NCI-H2227 treated with DMSO at 0.1 percent for 48 hours (cell line): Measurements from ENCODE around the gene CFL1.

ENCODE experiments used
- DNase-seq: peaks from one replicate; lab custom pipeline; 2025; lab: John Stamatoyannopoulos, UW

CFL1 gene

DNA sequence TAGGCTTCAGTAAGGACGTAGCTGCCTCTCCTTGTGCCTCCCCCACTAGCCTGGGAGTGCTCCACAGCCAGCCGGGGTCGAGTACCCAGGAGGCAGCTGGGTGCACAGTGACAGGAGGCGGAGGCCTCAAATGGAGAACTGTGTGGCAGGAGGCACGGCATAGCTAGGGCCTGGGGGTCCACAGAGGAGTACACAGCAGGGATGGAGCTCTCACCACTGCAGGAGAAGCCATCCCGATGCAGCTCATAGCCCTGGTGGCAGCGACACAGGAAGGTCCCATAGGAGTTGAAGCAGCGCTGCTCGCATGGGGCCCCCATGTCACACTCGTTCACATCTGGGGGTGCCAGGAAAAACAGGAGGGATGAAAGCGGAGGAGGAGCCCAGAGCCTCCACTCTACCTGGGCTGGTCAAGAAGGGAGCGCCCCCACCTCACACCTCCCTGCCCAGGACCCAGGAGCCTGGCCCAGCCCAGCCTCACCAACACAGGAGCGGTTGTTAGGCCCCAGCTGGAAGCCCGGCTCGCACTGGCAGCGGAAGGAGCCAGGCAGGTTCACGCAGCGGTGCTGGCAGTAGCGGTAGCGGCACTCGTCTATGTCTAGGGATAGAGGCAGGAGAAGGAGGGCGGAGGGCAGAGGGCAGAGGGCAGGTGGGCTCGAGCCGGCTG lies 11.8 kb upstream of the CFL1 start:
- no peak for DNase-seq

DNA sequence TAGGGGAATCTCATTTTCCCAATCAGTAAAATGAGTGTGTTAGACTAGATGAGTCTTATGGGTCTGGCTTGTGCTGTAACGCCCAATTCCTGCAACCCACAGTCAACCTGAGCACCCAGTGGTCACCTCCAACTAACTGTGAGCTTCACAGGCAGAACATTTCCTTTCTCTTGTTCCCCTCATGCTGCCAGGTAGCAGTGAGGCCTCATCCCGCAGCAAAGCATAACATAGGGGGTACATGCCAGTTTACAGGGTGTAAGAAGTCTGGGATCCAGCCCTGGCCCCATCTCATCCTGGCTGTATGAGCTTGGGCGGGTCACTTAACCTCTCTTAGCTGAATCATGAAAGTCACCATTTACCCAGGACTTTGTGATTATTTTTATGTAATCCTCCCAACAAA lies 10.9 kb upstream of the CFL1 start:
- DNase-seq: no peak

DNA sequence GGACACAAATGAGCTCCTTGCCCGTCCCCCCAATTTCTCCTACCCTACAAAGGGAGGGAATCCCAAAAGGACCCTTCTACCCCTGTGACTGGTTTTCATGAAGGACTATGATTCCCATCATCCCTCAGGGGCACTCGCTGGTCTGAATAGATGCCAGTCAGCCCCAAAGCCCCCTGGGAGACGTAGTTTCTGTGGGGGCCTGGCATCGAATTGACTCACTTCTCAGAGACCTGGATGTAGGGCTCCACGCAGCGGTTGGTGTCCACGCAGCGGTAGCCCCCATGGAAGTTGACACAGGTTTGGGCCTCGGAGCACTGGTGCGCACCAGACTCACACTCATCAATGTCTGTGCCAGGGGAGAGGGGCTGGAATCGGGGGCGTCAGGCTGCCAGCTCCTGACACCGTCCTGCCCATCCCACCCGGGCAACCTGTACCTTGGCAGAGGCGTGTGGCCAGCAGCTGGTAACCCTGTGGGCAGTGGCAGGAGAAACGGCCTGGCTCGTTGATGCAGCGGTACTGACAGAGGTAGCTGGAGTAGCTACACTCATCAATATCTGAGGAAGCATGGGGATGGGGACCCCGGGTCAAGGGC lies 10.2 kb upstream of the CFL1 start:
- no peak for DNase-seq

DNA sequence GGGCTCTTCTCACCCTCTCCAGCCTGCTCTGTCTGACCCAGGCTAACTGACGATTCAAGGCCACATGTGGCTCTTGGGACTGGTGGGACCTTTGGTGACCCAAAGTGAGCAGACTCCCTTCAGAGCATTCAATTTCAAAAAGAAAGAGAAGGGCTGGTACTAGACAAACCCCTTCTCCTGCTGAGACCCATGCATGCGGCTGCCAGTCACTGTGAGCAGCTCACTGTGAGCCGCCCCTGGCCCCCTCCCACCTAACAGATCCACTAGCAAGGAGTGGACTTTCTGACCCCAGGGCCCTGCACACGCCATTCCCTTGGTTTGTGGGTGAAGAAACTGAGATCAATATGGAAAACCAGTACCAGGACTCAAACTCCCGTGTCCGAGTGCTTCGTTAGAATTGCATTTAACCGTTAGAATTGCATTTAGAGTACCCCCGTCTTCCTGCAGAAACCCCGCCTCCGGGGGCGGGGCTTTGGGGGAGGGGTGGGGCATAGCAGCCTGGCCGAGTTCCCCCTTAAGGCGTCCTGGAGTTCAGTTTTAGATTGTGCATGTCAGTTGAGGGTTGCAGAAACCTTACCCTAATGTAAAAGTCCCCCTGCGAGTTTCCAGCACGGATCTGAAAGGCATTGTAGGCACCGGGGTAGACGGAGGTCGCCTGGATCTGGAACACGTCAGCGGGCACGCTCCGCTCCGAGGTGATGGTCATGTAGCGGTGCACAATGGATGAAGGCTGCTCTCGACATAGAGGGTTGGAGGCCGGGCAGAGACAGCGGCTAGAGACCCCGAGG lies 9.5 kb upstream of the CFL1 start:
- no peak for DNase-seq

DNA sequence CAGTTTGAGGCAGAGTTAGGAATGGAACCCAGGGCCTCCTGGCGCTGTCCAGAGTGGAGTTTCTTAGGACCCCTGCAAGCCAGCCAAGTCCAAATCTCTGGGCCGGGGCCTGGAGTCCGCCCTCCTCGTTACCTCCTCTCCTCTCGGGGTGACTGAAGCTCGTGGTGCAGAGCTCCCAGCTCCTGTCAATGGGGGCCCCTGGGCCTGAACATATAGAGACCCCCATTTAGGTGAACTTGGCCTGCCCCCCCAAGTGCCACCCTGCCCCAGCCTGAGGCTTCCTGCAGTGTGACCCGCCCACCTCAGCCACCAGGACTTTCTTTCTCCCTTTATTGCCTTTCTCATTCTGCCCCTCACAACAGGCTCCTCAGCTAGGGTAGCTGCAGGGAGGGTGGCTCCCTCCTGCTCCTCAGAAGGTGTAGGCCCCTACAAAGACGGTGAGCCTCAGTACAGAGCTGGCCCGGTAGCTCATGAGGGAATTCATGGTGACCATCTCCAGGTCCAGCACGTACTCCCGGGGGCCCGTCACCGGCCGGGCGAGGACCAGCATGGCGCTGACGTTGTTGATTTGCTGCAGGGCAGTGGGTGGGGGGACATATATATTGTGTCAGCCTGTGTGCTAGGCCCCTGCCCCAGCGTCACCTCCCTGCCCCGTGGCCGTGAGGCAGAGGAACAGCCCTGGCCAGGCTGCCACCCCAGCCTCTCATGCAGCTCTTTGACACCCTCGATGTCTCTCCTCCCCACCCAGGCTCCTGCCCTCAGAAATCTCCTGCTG lies 8.7 kb upstream of the CFL1 start:
- DNase-seq: no peak

DNA sequence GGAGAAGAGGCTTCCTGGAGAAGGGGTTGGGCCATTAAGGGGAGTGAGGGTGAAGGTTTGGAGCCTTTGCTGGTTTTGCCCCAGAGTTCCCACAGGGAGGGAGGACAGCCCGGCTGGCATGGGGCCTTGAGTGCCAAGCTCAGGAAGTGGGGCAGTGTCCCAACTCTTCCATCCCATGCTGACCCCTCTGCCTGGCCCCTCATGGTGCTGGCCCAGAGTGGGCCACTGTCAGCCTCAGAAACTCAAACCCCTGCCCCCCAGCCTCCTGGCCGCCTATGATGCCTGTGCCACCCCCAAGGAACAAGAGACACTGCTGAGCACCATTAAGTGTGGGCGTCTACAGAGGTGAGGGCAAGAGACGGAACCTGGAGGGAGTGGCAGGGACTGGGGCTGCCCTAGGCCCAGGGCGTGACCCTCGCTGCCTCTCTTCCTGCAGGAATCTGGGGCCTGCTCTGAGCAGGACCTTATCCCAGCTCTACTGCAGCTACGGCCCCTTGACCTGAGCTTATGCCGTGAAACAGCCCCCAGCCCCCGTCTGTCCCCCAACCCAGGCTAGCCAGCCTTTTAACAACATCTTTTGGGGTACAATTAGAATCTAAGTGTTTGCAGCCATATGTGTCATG lies 7.7 kb upstream of the CFL1 start:
- no peak for DNase-seq

DNA sequence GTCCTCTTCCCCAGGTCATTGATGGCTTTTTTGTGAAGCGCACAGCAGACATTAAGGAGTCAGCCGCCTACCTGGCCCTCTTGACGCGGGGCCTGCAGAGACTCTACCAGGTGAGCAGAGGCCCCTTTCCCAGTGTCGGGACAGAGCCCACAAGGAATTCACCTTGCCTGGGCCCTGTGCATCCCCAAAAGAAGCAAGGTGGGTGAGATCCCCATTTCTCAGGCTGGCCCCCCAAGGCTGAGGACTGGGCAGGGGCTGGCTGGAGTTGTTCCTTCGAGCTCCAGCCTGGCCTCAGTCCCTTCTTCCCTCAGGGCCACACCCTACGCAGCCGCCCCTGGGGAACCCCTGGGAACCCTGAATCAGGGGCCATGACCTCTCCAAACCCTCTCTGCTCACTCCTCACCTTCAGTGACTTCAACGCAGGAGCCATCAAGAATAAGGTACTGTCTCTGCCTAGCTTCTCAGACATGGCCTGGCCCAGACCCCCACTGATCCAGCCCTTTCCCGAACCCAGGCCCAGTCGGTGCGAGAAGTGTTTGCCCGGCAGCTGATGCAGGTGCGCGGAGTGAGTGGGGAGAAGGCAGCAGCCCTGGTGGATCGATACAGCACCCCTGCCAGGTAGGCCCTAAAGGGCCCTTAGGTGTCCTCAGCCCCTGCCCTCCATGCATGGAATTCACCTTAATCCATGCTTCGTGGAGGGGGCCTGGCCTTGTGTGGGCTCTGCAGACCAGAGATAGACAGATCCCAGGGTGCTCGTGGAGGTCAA lies 6.9 kb upstream of the CFL1 start:
- DNase-seq: no peak

DNA sequence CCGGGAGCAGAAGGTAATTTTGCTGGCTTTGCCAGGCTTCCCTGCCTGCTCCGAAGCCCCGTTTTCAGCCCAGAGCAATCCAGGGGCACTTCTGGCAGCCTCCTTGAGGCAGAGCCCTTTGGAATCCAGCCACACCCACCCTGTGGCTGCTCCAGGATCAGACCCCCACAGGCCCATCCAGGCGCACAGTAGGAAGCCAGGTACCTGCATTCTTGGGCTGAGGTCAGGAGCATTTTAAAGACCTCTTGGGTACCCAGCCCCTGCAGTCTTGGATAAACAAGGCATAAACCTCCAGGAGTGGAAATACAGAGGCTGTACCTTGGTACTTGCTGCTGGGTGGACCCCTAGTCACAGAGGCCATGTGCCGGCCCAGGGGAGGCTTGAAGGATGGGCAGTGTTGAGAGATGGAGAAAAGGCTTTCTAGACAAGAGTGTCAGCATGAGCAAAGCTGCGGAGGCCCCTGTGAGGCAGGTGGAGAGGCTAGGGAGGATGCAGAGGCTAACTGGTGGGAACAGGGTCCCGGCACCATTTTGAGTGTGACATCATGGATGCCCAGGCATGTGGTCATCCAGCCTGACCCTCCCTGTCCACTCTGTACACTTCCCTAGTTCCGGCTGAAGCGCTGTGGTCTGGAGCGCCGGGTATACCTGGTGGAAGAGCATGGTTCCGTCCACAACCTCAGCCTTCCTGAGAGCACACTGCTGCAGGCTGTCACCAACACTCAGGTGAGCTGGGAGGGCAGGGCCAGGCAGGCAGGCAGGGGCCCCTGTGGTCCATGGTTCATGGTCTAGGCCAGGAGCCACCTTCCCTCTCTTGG lies 6.1 kb upstream of the CFL1 start:
- no peak for DNase-seq

DNA sequence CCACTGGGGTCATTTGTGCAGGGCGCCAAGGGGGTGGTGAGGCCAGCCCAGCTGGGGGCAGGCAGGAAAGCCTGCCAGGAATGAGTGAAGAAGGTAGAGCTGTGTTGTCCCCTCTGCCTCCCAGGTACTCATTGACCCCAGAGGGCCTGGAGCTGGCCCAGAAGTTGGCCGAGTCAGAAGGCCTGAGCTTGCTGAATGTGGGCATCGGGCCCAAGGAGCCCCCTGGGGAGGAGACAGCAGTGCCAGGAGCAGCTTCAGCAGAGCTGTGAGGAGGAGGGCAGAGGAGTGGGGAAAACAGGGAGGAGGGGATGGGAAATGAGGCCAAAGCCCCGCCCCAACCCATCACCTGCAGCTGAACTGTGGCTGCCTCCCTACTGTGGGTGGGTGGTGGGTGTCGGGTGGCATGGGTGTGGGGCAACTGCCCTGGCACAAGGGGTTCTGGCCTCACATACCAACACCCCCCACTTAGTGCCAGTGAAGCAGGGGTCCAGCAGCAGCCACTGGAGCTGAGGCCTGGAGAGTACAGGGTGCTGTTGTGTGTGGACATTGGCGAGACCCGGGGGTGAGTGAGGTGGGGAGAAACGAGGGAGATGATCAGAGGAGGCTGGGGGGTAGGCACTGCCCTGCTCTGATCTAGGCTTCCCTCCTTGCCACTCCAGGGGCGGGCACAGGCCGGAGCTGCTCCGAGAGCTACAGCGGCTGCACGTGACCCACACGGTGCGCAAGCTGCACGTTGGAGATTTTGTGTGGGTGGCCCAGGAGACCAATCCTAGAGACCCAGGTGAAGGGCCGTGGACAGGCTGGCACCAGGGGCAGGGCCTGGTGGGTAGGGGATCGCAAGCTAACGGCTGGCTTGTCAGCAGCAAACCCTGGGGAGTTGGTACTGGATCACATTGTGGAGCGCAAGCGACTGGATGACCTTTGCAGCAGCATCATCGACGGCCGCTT lies 5.2 kb upstream of the CFL1 start:
- no peak for DNase-seq

DNA sequence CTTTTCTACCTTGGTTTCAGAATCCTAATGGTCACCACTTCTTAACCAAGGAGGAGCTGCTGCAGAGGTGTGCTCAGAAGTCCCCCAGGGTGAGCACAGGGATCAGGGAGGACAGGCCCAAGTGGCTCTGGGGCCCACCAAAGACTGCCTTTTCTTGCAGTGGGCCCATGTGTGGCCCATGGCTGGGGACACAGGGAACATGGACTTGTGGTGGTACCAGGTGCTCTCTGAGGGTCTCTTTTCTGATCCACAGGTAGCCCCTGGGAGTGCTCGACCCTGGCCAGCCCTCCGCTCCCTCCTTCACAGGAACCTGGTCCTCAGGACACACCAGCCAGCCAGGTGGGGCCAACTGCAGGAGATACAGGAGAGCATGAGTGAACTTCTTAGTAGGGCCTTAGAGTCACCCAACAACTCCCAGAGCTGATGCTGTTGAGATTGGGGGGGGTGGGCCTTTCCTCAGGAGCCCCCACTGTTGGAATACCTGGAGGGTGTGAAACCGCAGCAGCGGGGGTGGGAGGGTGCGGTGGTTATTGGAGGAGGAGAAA lies 4.3 kb upstream of the CFL1 start:
- no peak for DNase-seq

DNA sequence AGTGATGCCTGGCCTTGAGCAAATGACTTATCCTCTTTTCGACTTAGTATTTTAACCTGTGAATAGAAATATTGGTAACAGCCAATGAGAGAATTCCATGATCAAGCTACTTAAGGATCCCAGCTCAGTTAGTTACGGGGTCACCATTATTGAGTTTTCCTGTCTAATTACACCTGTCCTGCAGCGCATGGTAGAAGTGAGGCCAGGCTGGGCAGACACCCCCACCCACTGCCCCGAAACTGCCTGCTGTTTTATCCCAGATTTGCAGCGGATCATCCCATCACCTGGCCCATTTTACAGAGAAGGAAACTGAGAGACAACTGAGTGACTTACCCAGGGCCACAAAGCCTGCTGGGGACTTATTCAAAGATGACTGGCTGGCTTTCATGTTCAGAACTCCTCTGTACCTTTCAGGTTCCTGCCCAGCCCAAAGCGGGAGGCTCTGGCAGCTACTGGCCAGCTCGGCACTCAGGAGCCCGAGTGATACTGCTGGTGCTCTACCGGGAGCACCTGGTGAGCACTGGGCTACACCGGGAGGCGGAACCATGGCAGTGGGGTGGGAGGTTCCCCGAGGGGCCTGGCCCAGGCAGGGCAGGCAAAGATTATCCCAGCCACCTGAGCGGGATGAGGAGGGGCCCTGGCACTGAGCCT lies 3.7 kb upstream of the CFL1 start:
- DNase-seq: no peak

DNA sequence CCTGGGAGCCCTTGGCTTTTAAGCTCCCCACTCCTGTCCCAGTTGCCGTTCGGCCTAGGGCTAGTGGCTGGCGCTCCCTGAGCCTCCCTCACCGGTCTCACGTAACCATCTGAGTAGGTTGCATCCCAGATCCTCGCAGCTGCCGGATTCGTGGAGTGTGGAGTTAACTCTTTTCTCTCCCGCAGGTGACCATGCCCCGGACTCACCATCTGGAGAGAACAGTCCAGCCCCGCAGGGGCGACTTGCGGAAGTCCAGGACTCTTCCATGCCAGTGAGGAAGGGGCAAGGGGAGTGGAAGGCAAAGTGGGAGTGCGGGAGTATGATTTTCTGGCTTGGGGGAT lies 3.2 kb upstream of the CFL1 start:
- no peak for DNase-seq

DNA sequence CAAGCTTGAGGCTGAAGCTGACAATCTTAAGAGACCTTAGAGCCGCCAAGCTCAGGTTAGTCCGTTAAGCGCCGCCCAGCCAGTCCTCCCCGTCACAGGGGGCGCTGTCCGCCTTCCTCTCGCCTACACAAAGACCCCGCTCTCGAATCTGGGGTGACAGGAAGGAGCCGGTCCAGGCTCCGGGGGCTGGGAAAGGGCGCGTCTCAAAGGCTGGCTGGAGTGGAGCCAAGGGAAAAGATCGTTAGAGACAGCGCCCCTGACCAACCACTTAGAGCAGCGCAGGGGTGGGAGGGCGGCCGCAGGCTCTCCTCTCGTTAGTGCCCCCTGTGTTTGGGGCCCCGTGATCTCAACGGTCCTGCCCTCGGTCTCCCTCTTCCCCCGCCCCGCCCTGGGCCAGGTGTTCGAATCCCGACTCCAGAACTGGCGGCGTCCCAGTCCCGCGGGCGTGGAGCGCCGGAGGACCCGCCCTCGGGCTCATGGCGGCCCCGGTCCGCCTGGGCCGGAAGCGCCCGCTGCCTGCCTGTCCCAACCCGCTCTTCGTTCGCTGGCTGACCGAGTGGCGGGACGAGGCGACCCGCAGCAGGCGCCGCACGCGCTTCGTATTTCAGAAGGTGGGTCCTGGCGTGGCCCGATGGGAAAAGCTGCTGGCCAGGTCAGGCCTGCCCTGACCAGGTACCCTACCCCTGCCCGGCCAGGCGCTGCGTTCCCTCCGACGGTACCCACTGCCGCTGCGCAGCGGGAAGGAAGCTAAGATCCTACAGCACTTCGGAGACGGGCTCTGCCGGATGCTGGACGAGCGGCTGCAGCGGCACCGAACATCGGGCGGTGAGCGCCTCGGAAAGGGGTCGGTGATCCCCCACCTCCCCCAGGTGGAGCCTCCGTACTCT lies 2.5 kb upstream of the CFL1 start, which contains the start of gene MUS81:
Gene MUS81 (plus strand): TSS at position 156 of the 887 bp plus-strand sequence. CDS start 321 bp downstream, at position 477.
- DNase-seq: peak; percentile 97

DNA sequence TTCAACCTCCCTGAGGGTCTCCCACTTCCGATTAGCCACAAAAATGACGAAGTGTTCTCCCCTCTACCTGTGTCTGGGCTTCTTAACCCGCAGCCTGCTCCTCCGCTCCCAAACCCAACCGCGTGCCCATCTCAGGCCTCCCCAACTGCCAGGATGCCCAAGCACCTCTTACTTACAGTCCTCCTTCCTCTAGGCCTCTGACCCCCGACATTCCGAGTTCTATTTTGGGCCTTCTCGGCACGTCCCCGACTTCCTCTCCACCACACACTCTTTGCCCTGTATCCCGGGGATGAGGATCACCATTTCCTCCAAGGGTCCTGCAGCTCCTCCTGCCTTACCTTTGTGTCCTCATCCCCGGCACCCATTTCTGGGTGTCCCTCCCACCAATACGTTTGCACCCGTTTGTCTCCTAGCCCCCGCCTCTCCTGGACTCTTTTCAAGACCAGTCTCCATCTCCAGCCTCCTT lies 1.9 kb upstream of the CFL1 start:
- DNase-seq: no peak

DNA sequence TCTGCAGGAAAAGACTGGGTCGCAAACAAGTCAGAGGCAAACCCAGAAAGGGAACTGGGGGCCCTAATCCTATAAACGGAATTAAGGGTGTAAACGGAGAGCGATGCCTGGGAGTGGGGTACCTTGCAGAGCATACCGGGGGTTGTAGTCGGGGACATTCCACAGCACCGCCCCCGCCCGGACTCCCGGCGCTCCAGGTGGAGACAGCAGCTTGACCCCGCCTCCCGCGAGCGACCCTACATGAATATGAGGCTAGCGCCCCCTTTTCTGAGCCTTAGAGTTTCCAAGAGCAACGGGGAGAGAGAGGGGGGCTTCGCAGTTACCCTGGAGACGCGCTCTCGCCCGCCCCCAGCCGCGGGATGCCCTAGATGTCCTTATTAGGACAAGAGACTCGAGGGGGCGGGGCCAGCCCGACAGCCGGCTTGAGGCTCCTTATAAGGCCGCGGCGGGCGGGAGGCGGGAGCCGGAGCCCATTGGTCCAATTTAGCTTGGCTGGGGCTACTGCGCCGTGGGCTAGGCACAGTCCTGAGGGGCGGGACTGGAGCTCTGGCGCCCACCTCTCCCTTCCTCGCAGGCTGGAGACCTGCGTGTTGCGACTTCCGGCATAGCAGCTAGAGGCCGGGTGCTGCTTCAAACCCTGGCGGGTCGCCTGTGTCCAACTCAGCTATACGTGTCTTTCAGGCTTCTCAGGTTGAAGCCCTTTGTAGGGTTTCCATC lies 1.3 kb upstream of the CFL1 start:
- peak; percentile 99 for DNase-seq

DNA sequence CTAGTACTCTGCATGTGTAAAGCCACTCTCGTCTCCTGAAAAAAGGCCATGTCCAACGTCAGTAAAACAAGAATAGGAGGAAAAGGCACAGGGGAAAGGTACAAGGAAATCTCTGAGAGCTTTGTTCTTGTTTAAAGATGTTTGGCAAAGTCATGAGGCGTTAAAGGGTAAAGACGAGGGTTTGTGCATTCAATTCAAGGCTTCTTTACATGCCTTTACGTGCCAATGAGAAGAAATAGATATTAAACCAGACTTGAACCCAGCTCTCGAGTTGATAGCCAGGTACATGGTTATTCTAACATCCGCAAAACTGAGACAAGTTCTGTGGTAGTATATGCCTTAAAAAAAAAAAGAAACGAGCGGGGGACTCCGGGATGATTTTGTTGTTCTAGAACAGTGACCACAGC lies 704 bp upstream of the CFL1 start:
- DNase-seq: no peak

DNA sequence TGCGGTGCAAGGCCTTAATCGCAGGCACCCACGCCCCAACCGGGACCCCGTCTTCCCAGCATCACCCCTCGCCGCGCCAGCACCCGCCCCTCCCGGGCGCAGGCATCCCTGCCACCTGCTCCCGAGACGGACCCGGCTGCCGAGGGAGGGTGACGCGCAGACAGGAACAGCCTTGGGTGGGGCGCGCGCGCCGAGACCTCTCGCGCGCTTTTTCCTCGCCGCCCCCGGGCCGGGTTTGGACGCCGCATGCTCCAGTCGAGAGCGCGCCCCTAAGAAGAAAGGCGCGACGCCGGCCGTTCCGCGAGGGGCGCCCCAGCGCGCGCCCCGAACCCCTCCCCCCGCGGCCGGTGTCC lies 504 bp downstream of the CFL1 start:
- DNase-seq: no peak
